Colonic mucosa (tissue), 4 donors: Measurements from ENCODE around the gene PLCB1. TPM values are rescaled to one million over a fixed set of nuclear protein-coding genes. Genes with fewer than 3 reads are reported as not detected.

ENCODE experiments used
- DNase-seq: peaks from one replicate; pipeline ENCODE4 v3.0.0-alpha.2; 2020
- H3K27ac ChIP-seq: fragments of 200-600 bp; one replicate; pipeline ENCODE4 v1.8.0; 2021
- H3K27me3 ChIP-seq: fragments of 200-600 bp; one replicate; pipeline ENCODE4 v1.8.0; 2021
- H3K36me3 ChIP-seq: fragments of 200-600 bp; one replicate; pipeline ENCODE4 v1.8.0; 2021
- H3K4me1 ChIP-seq: fragments of 200-600 bp; one replicate; pipeline ENCODE4 v1.8.0; 2021; ENCODE audit warnings: mild to moderate bottlenecking
- H3K4me3 ChIP-seq: fragments of 200-600 bp; one replicate; pipeline ENCODE4 v1.8.0; 2021
- H3K9ac ChIP-seq, 2 donors: one replicate each; pipeline ENCODE4 v1.7.0; 2013; ENCODE audit warnings: control low read depth in 2 of 2, low read depth in 2 of 2, low read length in 2 of 2
- H3K9me3 ChIP-seq: fragments of 200-600 bp; one replicate; pipeline ENCODE4 v1.8.0; 2021
- CTCF ChIP-seq: fragments of 200-600 bp; IDR thresholded peaks from one replicate; pipeline ENCODE4 v1.8.0; 2022; ENCODE audit warnings: antibody characterized with exemption, mild to moderate bottlenecking
- intact Hi-C: fragments of 100-400 bp; cut with DNase I; formaldehyde crosslinking; loops from one replicate; pipeline ENCODE4 v1.14.1; 2022
- total RNA-seq, 2 donors: library from RNA; stranded (reverse); fragmentation: NEBNext Ultra II Directional in 1 of 2; extraction: Animal tissue kit (Norgen Biotek cat#: 25700) in 1 of 2; gene quantifications; one replicate each; pipeline ENCODE4 v1.2.1, GENCODE V29; 2021
- donor health status: healthy.
- donor health status: DM: no; HTN: no; CAD: no.
- donor health status: DM: no; HTN: no; CAD: no.

Gene PLCB1
- total RNA-seq, 2 donors from 2014 or later, result 8.3 to 9.6 TPM

GRCh38 chr20:8690074-8690473, 558.0 kb downstream of the PLCB1 start:
- Histone ChIP-seq H3K36me3 (no peaks in the 10 kb centered on the region), H3K4me1 (no peaks in the 10 kb centered on the region), H3K9me3 (no peaks in the 10 kb centered on the region), H3K27ac (no peak overlapping the region), H3K4me3 (no peak overlapping the region), H3K27me3 (no peaks in the 10 kb centered on the region), H3K9ac (no peak overlapping the region)
- no peak for TF ChIP-seq CTCF
- intact Hi-C loops, result no loop called here
- DNase-seq, result no peak

- Histone ChIP-seq H3K36me3 (no peaks in the 10 kb centered on the region), H3K4me3 (no peak overlapping the region), H3K27me3 (no peaks in the 10 kb centered on the region), H3K9me3 (no peaks in the 10 kb centered on the region), H3K4me1 (no peaks in the 10 kb centered on the region), H3K27ac (no peak overlapping the region), H3K9ac (no peak overlapping the region)
- intact Hi-C loops, result no loop called here
- TF ChIP-seq CTCF, result no peak
- no peak for DNase-seq
These were observed 561.6 kb downstream of the PLCB1 start for GRCh38 chr20:8693709-8694108.

- Histone ChIP-seq H3K9me3 (no peaks in the 10 kb centered on the region), H3K9ac (no peak overlapping the region), H3K4me3 (no peak overlapping the region), H3K4me1 (no peaks in the 10 kb centered on the region), H3K27ac (no peak overlapping the region), H3K27me3 (no peaks in the 10 kb centered on the region), H3K36me3 (no peaks in the 10 kb centered on the region)
- intact Hi-C loops, result no loop called here
- no peak for TF ChIP-seq CTCF
- DNase-seq, result no peak
These were observed 568.7 kb downstream of the PLCB1 start for GRCh38 chr20:8700756-8701155.

- Histone ChIP-seq H3K9ac (no peak overlapping the region), H3K27me3 (no peaks in the 10 kb centered on the region), H3K4me3 (no peak overlapping the region), H3K4me1 (no peaks in the 10 kb centered on the region), H3K36me3 (no peaks in the 10 kb centered on the region), H3K9me3 (no peaks in the 10 kb centered on the region), H3K27ac (no peak overlapping the region)
- no peak for DNase-seq
- intact Hi-C loops, result no loop called here
- no peak for TF ChIP-seq CTCF
These were observed 575.1 kb downstream of the PLCB1 start for GRCh38 chr20:8706961-8707700.

- H3K9ac ChIP-seq, result no peak overlapping the region
- no peaks in the 10 kb centered on the region for H3K36me3 ChIP-seq
- no peak for DNase-seq
- intact Hi-C loops, result loop anchor here (10.0 kb wide), 1 partner anchor 315 kb away; no protein-coding TSS in a partner anchor
- TF ChIP-seq CTCF, result no peak
- H3K4me3 ChIP-seq, result no peak overlapping the region
- H3K27ac ChIP-seq, result no peak overlapping the region
- H3K27me3 ChIP-seq, result no peaks in the 10 kb centered on the region
- H3K9me3 ChIP-seq, result no peaks in the 10 kb centered on the region
- H3K4me1 ChIP-seq, result no peaks in the 10 kb centered on the region
These were observed 577.6 kb downstream of the PLCB1 start for GRCh38 chr20:8709627-8710026.
